ENCODE data around the gene BTG3.

- TF ChIP-seq CTCF (IDR thresholded peaks at IDR 0.05; ENCODE audit: low read depth, low read length, poor library complexity, severe bottlenecking), result no peak
- TF ChIP-seq EZH2phosphoT487 (IDR thresholded peaks at IDR 0.05; ENCODE audit: borderline replicate concordance, low read length), result no peak
Measured at GRCh38 chr21:17622018-17622417, 9.3 kb upstream of the BTG3 start.
